22Rv1 (cell line): Measurements from ENCODE around the gene HCFC2.

ENCODE experiments used
- H3K27ac ChIP-seq: fragments of 450-650 bp; 2 replicates; pipeline ENCODE4 v1.5.1; 2017
- ZFX ChIP-seq: fragments of 450-650 bp; IDR thresholded peaks from 2 replicates; pipeline ENCODE4 v1.6.1; 2017; ENCODE audit warnings: antibody characterized with exemption, borderline replicate concordance
- TF ChIP-seq, protein P1 (sequence below): fragments of 450-650 bp; IDR thresholded peaks from 2 replicates; pipeline ENCODE4 v1.5.1; 2017; ENCODE audit warnings: mild to moderate bottlenecking

Gene HCFC2

GRCh38 chr12:104042580-104042979 lies 21.8 kb upstream of the HCFC2 start:
- TF ChIP-seq ZFX: no peak
- TF ChIP-seq, protein P1, sequence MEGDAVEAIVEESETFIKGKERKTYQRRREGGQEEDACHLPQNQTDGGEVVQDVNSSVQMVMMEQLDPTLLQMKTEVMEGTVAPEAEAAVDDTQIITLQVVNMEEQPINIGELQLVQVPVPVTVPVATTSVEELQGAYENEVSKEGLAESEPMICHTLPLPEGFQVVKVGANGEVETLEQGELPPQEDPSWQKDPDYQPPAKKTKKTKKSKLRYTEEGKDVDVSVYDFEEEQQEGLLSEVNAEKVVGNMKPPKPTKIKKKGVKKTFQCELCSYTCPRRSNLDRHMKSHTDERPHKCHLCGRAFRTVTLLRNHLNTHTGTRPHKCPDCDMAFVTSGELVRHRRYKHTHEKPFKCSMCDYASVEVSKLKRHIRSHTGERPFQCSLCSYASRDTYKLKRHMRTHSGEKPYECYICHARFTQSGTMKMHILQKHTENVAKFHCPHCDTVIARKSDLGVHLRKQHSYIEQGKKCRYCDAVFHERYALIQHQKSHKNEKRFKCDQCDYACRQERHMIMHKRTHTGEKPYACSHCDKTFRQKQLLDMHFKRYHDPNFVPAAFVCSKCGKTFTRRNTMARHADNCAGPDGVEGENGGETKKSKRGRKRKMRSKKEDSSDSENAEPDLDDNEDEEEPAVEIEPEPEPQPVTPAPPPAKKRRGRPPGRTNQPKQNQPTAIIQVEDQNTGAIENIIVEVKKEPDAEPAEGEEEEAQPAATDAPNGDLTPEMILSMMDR: no peak
- no peak overlapping the region for H3K27ac ChIP-seq

- TF ChIP-seq ZFX: no peak
- TF ChIP-seq, protein P1: no peak
- no peak overlapping the region for H3K27ac ChIP-seq
Measured at GRCh38 chr12:104044158-104044557, 20.2 kb upstream of the HCFC2 start.

DNA sequence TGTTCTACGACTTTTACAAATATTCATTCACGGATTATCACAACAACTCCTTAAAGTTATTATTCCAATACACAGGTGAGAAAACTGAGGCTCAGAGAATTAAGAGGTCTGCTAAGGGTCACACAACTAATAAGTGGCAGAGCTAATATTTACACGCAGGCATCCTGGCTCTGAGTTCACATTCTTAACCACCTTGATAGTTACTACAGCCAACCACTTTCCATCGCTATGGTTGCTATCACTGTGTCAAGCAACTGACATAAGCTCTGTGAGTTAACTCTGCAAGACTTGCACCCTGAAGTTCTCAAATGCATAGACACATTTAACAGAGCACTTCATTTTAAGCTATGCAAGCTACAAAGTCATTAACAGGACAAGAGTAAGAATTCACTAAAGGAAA lies 18.0 kb upstream of the HCFC2 start:
- no peak for TF ChIP-seq ZFX
- TF ChIP-seq, protein P1: no peak

DNA sequence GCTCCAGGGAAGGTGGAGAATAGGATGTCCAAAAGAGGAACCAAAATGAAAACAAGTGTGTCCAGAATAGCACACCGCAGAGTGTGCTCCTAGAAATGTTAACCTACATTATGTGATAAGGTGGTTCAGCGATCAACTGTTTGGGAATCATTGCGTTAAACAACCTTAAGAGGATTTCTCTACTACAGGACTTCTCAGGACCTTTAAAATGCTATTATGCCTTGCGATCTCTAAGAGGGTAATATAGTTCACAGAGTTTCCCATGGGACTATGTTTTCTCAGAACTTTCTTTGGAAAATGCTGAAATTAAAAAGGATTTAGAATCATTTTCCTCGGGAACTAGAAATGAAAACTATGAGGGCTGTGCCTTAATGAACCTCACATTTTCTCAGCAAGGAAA lies 16.2 kb upstream of the HCFC2 start:
- H3K27ac ChIP-seq: no peak overlapping the region

More for the DNA sequence above, 18.0 kb upstream of the HCFC2 start:
- H3K27ac ChIP-seq: no peak overlapping the region

DNA sequence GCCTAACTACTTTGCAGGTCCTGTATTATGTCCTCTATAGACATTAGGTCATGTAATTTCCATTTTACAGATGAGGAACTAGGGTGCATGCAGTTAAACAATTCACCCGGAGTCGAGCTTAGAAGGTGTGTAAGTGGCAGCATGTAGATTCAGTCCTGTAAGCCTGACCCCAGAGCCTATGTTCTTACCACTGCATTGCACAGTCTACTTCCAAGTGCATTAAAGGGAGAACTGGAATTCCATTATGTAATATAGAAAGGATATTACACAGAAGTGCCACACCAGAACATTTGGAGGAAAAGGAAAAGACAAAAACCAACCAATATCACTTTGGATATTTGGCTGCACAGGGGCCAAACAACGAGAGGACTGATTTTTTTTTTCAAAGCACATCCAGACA lies 15.5 kb upstream of the HCFC2 start:
- H3K27ac ChIP-seq: no peak overlapping the region

More for the DNA sequence above, 16.2 kb upstream of the HCFC2 start:
- no peak for TF ChIP-seq ZFX
- TF ChIP-seq, protein P1: no peak

DNA sequence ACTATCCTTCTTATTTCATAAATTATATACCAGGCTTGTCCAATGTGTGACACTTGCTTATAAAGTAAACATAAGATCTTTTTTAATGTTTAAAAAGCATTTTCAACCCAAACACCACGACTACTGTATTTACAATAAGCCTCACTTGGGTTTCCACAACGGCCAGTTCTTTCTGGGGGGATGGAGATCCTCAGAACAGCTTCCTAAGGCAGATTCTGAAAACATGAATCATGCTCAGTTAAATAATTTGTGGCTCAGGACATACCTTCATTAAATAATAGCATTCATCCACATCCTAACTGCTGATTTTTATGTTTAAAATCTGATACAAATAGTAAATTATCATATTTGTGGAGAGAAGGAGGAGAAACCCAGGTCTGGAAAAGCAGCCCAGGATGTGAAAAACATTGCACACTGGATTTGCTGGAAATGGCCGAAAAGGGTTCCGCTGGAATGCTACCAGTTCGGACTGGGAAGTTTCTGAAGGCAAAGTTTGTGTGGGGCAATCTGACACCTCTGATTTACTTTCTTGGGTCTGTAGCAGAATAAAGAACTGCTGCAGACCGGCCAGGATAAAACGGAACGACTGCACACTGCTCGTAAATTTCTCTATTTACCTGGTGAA lies 14.9 kb upstream of the HCFC2 start:
- H3K27ac ChIP-seq: no peak overlapping the region
- TF ChIP-seq, protein P1: no peak
- no peak for TF ChIP-seq ZFX

More for the DNA sequence above, 15.5 kb upstream of the HCFC2 start:
- TF ChIP-seq, protein P1: no peak
- TF ChIP-seq ZFX: no peak

- no peak for TF ChIP-seq ZFX
- no peak within 1 kb of the TSS for H3K27ac ChIP-seq
Measured at GRCh38 chr12:104049903-104050356, 14.4 kb upstream of the HCFC2 start, which contains the start of gene GLT8D2. TSS of gene GLT8D2 (minus strand) at chr12:104050187. CDS start at chr12:104019648, 30,539 bp downstream.
